GM21367 (cell line): Measurements from ENCODE around the gene PRMT2.
"Not testable (repeated sequence)": the region's sequence is repeated elsewhere in the genome, so short reads cannot be mapped to it uniquely, and the experiment has no call there.

ENCODE experiments used
- ATAC-seq: cut with Tn5 transposase; IDR thresholded peaks from one replicate; pipeline ENCODE4 v1.9.1; 2021; ENCODE audit not compliant: unreplicated experiment

Gene PRMT2

DNA sequence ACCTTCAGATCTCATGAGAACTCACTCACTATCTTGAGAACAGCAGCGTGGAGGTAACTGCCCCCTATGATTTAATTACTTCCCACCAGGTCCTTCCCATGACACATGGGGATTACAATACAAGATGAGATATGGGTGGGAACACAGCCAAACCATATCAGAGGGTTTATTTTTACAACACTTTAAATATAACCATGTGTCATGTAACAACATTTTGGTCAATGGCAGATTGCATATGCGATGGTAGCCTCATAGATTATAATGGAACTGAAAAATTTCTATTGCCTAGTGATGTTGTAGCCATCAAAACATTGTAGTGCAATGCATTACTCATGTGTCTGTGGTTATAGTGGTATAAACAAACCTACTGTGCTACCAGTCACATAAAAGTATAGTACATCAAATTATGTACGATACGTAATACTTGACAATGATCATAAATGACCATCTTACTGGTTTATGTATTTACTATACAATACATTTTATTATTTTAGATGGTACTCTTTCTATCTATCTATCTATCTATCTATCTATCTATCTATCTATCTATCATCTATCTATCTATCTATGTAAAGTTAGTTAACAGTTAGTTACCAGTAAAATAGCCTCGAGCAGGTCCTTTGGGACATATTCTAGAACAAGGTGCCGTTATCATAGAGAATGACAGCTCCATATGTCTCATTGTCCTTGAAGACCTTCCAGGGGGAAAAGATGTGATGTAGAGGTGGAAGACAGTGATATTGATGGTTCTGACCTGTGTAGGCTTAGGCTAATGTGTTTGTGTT is 18.0 kb upstream of the PRMT2 start:
- no peak for ATAC-seq

- no peak for ATAC-seq
Measured at GRCh38 chr21:46618738-46619379, 16.6 kb upstream of the PRMT2 start.

DNA sequence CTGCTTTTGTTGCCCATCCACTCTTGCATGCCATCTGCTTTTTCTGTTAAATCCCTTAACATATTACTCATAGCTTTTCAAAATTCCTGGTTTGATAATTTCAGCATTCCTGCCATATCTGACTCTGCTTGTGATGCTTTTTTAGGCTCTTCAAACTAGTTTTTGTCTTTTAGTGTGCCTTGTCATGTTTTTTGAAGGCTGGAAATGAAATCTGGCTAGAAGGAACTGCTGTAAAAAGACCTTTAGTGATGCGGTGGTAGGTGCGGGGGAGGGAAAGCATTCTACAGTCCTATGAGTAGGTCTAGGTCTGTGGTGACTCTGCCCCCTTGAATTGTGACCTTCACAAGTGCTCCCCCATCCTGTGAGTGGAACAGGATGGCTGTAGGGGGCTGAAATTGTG is 15.6 kb upstream of the PRMT2 start:
- ATAC-seq, result no peak

DNA sequence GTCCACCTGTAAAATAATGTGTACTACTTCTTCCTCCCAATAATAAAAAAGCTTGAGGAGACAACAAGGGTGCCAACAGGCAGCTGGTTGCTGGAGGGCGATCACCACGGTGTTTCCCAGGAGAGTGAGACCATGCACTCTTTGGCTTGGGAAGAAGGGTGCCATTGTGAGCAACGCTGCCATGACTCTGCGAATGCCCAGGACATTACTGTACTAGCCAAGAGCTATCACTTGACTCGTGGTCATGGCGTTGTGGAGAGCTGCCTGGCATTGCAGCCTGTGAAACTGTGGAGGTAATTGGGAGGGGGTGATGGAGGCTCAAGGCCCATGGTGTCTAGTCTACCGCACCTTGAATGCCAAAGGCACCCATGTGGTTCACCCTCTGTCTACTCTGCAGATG is 14.6 kb upstream of the PRMT2 start:
- ATAC-seq, result no peak

GRCh38 chr21:46621457-46622182 is 13.9 kb upstream of the PRMT2 start:
- ATAC-seq, result no peak

DNA sequence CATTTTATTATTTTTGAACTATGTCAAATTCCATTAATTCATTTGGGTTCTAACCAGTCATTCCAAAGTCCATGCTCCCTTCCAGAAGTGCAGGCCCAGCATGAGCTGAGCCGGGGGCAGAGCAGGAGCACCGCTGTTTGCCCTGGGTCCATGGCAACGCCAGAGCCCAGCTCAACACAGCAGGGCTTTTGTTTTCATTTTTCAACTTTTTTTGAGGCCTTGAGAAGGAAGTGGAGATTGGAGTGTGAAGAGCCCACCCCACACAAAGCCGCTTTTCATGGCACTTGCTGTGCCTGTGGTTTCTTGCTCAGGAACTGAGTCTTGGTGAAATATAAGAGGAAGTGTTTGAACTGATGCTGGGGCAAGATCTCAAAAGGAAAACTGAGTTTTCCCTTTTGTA is 13.2 kb upstream of the PRMT2 start:
- no peak for ATAC-seq

DNA sequence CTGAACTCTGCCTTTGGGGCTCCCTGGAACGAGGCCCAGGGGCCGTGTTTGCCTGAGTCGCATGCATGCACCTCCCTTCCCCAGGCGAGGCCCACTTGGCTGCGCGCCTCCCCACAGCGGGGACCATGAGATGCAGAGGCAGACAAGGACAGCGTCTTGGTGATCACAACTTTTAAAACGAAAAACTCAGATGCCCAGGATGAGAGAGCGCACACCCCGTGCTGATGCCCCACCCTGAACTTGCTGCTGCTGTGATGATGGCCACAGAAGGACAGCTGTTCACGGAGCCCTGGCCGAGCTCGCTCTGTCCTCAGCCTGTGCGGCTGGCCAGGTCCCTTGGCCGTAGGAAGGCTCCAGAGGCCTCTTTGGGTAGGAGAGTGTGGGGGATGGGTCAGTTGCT is 11.4 kb upstream of the PRMT2 start:
- ATAC-seq, result no peak

- ATAC-seq, result no peak
Measured at GRCh38 chr21:46625759-46626158, 9.7 kb upstream of the PRMT2 start.

GRCh38 chr21:46626536-46626935 is 8.9 kb upstream of the PRMT2 start:
- ATAC-seq, result no peak

DNA sequence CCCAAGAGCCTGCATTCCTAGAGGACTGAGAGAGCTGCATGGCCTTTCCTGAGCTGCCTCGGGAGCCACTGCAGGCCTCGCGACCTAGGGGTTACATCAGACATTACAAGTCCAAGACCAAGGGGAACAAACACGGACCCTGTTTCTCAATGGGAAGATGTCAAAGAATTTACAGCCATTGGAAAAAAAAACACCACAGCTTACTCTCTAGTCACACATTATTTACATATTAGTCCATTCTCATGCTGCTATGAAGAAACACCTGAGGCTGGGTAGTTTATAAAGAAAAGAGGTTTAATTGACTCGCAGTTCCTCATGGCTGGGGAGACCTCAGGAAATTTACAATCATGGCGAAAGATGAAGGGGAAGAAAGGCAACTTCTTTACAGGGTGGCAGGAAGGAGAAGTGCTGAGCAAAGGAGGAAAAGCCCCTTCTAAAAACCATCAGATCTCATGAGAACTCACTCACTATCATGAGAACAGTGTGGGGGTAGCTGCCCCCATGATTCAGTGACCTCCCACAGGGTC is 8.4 kb upstream of the PRMT2 start:
- no peak for ATAC-seq

GRCh38 chr21:46627726-46628125 is 7.7 kb upstream of the PRMT2 start:
- no peak for ATAC-seq

- no peak for ATAC-seq
Measured at GRCh38 chr21:46628868-46629267, 6.6 kb upstream of the PRMT2 start.

DNA sequence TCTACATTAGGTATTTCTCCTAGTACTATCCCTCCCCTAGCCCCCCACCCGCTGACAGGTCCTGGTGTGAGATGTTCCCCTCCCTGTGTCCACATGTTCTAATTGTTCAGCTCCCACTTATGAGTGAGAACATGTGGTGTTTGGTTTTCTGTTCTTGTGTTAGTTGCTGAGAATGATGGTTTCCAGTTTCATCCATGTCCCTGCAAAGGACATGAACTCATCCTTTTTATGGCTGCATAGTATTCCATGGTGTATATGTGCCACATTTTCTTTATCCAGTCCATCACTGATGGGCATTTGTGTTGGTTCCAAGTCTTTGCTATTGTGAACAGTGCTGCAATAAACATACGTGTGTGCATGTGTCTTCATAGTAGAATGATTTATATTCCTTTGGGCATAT is 4.6 kb upstream of the PRMT2 start:
- ATAC-seq, result not testable (repeated sequence)

GRCh38 chr21:46633566-46633965 is 1.9 kb upstream of the PRMT2 start:
- ATAC-seq, result no peak

DNA sequence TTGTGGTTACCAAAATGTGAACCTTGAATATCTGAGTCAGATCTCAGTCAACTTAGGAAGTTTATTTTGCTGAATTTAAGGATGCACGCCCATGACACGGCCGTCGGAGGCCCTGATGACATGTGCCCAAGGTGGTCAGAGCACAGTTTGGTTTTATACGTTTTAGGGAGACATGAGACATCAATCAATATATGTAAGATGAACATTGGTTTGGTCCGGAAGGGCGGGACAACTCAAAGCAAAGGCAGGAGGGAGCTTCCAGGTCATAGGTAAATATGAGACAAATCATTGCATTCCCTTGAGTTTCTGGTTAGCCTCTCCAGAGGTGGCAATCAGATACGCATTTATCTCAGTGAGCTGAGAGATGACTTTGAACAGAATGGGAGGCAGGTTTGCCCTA is 1.0 kb upstream of the PRMT2 start:
- ATAC-seq, result no peak

DNA sequence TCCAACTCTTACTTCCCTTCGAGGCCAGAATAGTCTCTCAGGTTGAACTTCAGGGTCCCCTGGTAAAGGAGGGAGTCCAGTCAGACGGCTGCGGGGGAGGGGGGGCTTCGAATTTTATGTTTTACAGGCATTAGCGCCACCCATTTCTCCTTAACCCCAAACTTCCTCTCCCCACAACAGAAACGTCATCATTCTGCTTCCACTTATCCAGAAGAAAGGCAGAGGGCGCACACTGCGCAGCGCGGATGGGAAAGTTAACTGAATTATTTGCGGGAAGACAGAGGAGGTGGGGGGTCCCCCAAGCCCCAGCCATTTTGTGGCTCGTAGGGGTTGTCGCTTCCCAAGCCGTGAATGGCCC is 529 bp upstream of the PRMT2 start:
- ATAC-seq, result peak; percentile 22

DNA sequence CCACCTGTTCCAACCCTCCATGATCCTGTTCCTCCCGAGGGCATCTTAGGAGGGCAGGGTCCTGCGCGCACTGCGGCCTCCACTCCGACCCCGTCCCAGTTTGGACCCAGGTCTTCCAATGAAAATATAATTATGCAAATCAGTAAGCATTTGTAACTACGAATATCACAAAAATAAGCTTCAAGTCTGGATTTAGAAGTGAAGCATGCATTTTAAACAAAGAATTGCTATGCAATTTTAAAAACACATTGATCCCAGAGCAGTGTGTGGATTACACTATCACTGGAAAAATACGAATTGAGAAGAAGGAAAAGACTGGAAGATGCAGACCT is 673 bp downstream of the PRMT2 start:
- ATAC-seq, result no peak

- no peak for ATAC-seq
Measured at GRCh38 chr21:46636550-46637285, 1.2 kb downstream of the PRMT2 start.

DNA sequence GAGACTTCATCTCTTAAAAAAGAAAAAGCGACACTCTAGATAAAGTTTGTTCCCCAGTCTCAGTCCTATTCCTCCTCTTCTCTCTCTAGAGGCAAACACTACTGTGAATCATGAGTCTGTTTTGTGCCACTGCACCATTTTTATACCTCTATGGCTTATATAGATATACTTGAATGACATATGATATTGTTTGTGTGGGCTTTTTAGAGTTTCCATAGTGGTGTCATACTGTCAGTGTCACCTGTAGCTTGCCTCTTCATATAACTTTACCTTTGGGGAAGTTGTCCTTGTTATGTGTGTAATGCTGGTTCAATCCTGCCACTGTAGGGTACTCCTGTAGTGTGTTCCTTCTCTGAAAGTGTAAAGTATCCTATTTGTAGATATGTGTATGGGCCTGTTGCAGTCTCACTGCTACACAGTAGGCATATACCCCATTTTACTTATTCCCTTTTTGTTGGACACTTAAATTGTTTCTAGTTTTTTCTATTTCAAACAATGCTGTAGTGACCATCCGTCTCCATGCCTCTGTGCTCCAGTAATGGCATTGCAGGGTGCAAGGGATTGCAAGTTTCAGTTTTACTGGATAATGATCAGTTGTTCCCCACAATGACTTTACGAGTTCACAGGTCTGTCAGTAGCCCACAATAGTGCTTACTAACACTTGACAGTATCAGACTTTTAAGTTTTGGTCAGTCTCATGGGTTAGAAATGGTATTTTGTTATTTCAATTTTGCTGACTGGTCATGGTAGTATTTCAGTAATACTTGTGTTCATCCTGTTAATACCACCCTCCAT is 2.7 kb downstream of the PRMT2 start:
- ATAC-seq, result no peak

- no peak for ATAC-seq
Measured at GRCh38 chr21:46639489-46640386, 4.3 kb downstream of the PRMT2 start.
